GM19397 (cell line): ENCODE measurements around the gene MAN2B2.
A peak's percentile ranks its signal among the peaks of the same experiment; 100 is the strongest.

Experiments used
- ATAC-seq: cut with Tn5 transposase; IDR thresholded peaks from one replicate; pipeline ENCODE4 v1.9.1; 2021; ENCODE audit warnings: mild to moderate bottlenecking, moderate library complexity; ENCODE audit not compliant: unreplicated experiment

MAN2B2 gene

DNA sequence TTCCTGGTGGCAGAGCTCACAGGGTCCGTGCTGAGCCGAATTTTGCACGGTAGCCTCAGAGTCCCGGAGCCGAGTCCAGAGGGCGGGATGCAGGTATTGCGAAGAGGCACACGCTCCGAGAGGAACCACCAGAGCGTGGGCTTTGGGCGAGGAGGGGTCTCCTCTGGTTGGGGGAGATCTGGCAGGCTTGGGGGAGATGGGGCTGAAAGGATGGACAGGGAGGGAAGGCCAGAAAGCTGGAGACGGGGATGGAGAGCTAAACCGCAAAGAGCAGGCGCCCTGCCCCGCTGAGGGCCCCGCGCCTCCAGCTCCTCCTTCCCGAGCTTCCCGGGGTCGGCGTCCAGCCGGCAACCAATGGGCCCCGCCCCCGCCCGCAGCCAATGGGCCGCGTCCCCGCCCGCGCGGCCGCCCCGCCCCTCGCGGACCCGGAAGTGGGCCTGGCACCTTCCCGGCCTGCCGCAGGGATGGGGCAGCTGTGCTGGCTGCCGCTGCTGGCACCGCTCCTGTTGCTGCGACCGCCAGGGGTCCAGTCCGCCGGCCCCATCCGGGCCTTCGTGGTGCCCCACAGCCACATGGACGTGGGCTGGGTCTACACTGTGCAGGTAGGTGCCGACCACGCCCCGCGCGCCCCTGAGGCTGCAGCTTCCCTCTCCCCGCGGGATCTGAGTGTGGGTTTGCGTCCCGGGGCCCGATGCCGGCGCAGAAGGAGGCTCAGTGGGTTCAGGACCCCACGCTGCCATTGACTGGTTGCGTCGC, at the start of gene MAN2B2:
Gene MAN2B2 (plus strand): TSS at position 443 of the 756 bp plus-strand sequence. CDS start 22 bp downstream, at position 465.
- peak; percentile 93 for ATAC-seq

DNA sequence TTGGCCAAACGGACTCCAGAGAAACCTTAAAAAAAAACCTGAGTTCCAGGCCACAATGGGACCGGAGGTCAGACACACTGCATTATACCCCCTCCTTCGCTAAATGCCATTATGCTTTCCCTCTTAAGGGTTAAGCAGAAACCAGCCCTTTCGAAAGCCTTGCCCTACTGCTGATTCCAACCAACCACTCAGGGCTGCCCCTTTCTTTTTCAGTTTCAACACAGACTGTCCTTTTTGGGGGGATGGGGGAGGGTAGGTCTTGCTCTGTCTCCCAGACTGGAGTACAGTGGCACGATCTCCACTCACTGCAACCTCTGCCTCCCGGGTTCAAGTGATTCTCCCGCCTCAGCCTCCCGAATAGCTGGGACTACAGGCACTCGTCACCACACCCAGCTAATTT, 49.5 kb upstream of the MAN2B2 start:
- ATAC-seq = no peak

- no peak for ATAC-seq
Measured at GRCh38 chr4:6526156-6526555, 48.8 kb upstream of the MAN2B2 start.

GRCh38 chr4:6526671-6527091, 48.3 kb upstream of the MAN2B2 start:
- no peak for ATAC-seq

DNA sequence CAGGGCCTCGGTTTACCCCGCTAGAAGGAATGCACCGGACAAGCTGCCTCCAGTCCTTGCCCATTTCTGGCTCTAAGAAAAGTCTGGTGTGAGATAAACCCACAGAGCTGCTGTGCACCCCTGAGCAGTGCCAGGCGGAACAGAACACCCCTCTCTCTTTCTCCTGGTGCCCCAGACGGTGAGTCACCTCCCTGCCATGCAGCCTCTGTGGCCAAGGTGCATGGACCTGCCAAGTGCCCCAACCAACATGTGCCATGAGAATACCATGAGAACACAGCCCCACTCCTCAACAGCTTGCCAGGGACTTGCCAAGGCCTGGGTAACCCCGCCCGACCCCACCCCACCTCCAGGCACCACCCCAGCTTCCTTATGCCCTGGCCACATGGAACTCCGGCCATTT, 47.7 kb upstream of the MAN2B2 start:
- no peak for ATAC-seq

GRCh38 chr4:6527683-6528595, 47.0 kb upstream of the MAN2B2 start:
- ATAC-seq = no peak

- ATAC-seq = no peak
Measured at GRCh38 chr4:6529021-6529420, 46.0 kb upstream of the MAN2B2 start.

GRCh38 chr4:6530301-6530700, 44.7 kb upstream of the MAN2B2 start:
- ATAC-seq = no peak

- ATAC-seq = no peak
Measured at GRCh38 chr4:6530964-6531363, 44.0 kb upstream of the MAN2B2 start.

DNA sequence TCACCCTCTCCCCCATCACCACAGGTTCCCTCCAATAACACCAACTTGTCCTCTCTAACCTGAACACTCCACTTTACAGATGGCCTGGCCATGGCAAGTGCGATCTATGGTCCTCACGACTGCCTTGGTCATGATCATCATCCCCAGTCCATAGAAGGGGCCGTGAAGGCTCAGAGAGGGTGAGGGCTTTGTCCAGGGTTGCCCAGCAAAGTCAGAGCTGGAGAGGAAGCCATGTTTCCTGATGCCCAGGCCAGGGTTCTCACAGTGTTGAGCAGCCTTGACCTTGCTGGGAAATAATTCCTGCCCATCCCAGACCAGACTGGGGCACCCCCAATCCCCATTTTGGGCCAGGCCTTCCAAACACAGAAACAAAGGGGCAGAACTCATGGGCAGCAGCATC, 42.9 kb upstream of the MAN2B2 start:
- ATAC-seq = no peak

GRCh38 chr4:6532658-6533057, 42.3 kb upstream of the MAN2B2 start:
- no peak for ATAC-seq

DNA sequence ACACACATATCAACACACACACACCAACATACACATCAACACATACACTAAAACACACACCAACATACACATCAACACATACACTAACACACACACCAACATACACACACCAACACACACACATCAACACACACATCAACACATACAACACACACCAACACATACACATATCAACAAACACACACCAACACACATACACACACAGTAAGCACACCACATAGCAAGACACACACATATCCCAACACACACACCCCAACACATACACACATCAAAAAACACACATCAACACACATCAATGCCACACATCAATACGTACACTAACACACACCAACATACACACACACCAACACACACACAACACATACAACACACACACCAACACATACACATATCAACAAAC, 40.9 kb upstream of the MAN2B2 start:
- no peak for ATAC-seq

GRCh38 chr4:6534618-6535328, 40.2 kb upstream of the MAN2B2 start:
- no peak for ATAC-seq

GRCh38 chr4:6535329-6535692, 39.7 kb upstream of the MAN2B2 start:
- no peak for ATAC-seq

- no peak for ATAC-seq
Measured at GRCh38 chr4:6535706-6536105, 39.3 kb upstream of the MAN2B2 start.

DNA sequence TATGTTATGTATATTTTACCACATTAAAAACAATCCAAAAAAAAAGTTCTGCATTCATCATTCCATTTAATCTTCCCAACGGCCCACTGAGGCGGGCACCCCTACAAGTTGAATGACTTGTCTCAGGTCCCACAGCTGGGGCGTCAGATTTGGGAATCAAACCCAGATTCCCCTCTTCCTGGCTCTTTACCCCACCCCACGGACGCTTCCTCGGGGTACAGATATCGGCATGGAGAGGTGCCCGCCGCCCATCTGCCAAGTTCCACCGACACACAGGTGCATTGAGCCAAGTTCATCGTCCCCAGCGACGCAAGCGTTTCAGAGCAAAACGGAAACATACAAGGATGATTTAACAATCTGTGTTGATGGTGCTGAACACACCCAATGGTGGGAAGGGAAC, 36.9 kb upstream of the MAN2B2 start:
- no peak for ATAC-seq

GRCh38 chr4:6538575-6538974, 36.4 kb upstream of the MAN2B2 start:
- no peak for ATAC-seq

DNA sequence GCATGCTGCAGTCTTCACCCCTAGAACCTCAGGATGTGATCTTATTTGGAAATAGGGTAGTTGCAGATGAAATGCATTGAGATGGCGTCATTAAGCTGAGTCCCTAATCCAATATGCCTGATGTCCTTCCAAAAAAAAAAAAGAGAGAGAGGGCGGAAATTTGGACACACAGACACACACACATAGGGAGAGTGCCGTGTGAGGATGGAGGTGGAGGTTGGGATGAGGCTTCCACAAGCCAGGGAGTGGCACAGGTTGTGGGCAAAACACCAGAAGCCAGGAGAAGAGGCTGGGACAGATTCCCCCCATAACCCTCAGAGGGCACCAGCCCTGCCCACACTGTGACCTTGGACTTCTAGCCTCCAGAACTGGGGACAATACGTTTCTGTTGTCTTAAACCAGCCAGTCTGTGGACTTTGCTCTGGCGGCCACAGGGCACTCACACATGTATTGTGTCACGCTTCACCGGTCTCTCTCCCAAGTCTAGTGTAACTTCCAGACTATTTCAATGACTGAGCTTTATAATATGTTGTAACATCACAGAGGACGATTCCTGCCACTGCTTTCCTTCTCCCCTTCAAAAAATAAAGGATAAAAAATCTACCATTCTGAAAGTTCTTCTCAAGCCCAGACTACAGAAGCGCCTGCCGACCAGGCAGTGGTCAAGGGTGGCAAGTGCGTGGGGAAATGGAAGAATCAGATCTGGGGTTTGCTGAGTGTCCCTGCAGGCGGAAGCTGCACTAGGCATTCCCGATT, 35.8 kb upstream of the MAN2B2 start:
- no peak for ATAC-seq

GRCh38 chr4:6540879-6541278, 34.1 kb upstream of the MAN2B2 start:
- ATAC-seq = no peak

- ATAC-seq = no peak
Measured at GRCh38 chr4:6541789-6542188, 33.2 kb upstream of the MAN2B2 start.

DNA sequence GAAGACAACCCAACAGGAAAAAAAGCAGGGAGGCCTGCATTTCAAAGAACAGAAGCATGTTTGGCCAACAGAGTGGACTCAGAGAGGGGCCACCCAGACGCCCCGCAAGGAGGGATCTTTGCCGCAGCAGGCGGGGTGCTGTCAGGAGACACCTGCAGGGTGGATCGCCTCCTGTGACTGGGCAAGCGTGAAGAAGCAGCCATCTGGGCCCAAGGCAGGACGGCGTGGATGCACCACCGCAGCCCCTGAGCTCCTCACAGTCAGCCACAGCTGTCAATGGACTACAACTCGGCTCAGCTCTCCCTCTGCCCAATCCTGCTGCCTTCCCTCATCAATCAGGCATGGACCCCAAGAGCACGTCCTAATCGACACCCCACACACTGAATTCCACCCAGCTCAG, 32.0 kb upstream of the MAN2B2 start:
- no peak for ATAC-seq
